H9 (cell line): ENCODE measurements around the gene CTSE. TPM values are rescaled to one million over a fixed set of nuclear protein-coding genes. Genes with fewer than 3 reads are reported as not detected.
"Not testable (repeated sequence)": the region's sequence is repeated elsewhere in the genome, so short reads cannot be mapped to it uniquely, and the experiment has no call there.

ENCODE experiments used
- DNase-seq: peaks from one replicate; pipeline ENCODE4 v3.0.0-alpha.2; 2017
- H2AFZ ChIP-seq: one replicate; pipeline ENCODE4 v1.6.1; 2013; ENCODE audit warnings: mild to moderate bottlenecking, low read length, control low read depth, moderate library complexity
- H2AK5ac ChIP-seq: 2 replicates; pipeline ENCODE4 v1.6.1; 2013; ENCODE audit warnings: low read length, control low read depth, mixed read lengths; ENCODE audit not compliant: insufficient read length
- H2BK120ac ChIP-seq: one replicate; pipeline ENCODE4 v1.6.1; 2013; ENCODE audit warnings: low read depth, mild to moderate bottlenecking, low read length, control low read depth, inconsistent platforms; ENCODE audit not compliant: poor library complexity, severe bottlenecking
- H2BK12ac ChIP-seq: 2 replicates; pipeline ENCODE4 v1.6.1; 2013; ENCODE audit warnings: low read length, control low read depth, mixed read lengths, low read depth; ENCODE audit not compliant: insufficient read length
- H2BK15ac ChIP-seq: 2 replicates; pipeline ENCODE4 v1.6.1; 2013; ENCODE audit warnings: low read depth, low read length, control low read depth
- H2BK20ac ChIP-seq: one replicate; pipeline ENCODE4 v1.6.1; 2013; ENCODE audit warnings: low read depth, mild to moderate bottlenecking, low read length, control low read depth, inconsistent platforms; ENCODE audit not compliant: poor library complexity, severe bottlenecking
- H2BK5ac ChIP-seq: 2 replicates; pipeline ENCODE4 v1.6.1; 2013; ENCODE audit warnings: low read length, control low read depth, mixed read lengths; ENCODE audit not compliant: insufficient read length
- H3K14ac ChIP-seq: 2 replicates; pipeline ENCODE4 v1.6.1; 2013; ENCODE audit warnings: low read length, control low read depth; ENCODE audit not compliant: insufficient read depth
- H3K18ac ChIP-seq: 2 replicates; pipeline ENCODE4 v1.6.1; 2013; ENCODE audit warnings: low read depth, mild to moderate bottlenecking, mixed read lengths, low read length, control low read depth; ENCODE audit not compliant: insufficient read length
- H3K23ac ChIP-seq: 2 replicates; pipeline ENCODE4 v1.6.1; 2013; ENCODE audit warnings: low read length, control low read depth, mixed read lengths, low read depth; ENCODE audit not compliant: insufficient read length
- H3K23me2 ChIP-seq: 2 replicates; pipeline ENCODE4 v1.6.1; 2013; ENCODE audit warnings: low read depth, mild to moderate bottlenecking, mixed read lengths, low read length, control low read depth; ENCODE audit not compliant: insufficient read length, poor library complexity, severe bottlenecking
- H3K27ac ChIP-seq: 2 replicates; pipeline ENCODE4 v1.5.1; 2013; ENCODE audit warnings: low read length, control low read depth, mixed read lengths, low read depth; ENCODE audit not compliant: insufficient read length
- H3K27me3 ChIP-seq: 2 replicates; pipeline ENCODE4 v1.6.1; 2013; ENCODE audit warnings: low read length, control low read depth, inconsistent platforms; ENCODE audit not compliant: insufficient read depth
- H3K4ac ChIP-seq: 2 replicates; pipeline ENCODE4 v1.6.1; 2013; ENCODE audit warnings: low read depth, mild to moderate bottlenecking, control low read depth, inconsistent platforms, low read length, moderate library complexity
- H3K4me1 ChIP-seq: 2 replicates; pipeline ENCODE4 v1.6.1; 2013; ENCODE audit warnings: low read length, control low read depth, inconsistent platforms; ENCODE audit not compliant: insufficient read depth
- H3K4me2 ChIP-seq: 2 replicates; pipeline ENCODE4 v1.6.1; 2013; ENCODE audit warnings: low read length, control low read depth, mixed read lengths; ENCODE audit not compliant: insufficient read length, insufficient read depth
- H3K56ac ChIP-seq: 2 replicates; pipeline ENCODE4 v1.6.1; 2013; ENCODE audit warnings: low read depth, mild to moderate bottlenecking, mixed read lengths, low read length, control low read depth; ENCODE audit not compliant: insufficient read length
- H3K79me1 ChIP-seq: 2 replicates; pipeline ENCODE4 v1.6.1; 2013; ENCODE audit warnings: low read depth, mild to moderate bottlenecking, moderate library complexity, low read length, control low read depth, inconsistent platforms; ENCODE audit not compliant: insufficient read depth, poor library complexity, severe bottlenecking
- H3K79me2 ChIP-seq: 2 replicates; pipeline ENCODE4 v1.6.1; 2013; ENCODE audit warnings: low read length, control low read depth, inconsistent platforms; ENCODE audit not compliant: insufficient read depth
- H3K9ac ChIP-seq: 2 replicates; pipeline ENCODE4 v1.6.1; 2013; ENCODE audit warnings: low read length, control low read depth, mixed read lengths; ENCODE audit not compliant: insufficient read length; ENCODE audit errors: extremely low read depth
- H3K9me3 ChIP-seq: one replicate; pipeline ENCODE4 v1.6.1; 2013; ENCODE audit warnings: low read depth, low read length, inconsistent platforms; ENCODE audit not compliant: control insufficient read depth
- H3T11ph ChIP-seq: one replicate; pipeline ENCODE4 v1.6.1; 2013; ENCODE audit warnings: mild to moderate bottlenecking, low read length, control low read depth, inconsistent platforms
- H4K20me1 ChIP-seq: one replicate; pipeline ENCODE4 v1.6.1; 2013; ENCODE audit not compliant: control insufficient read depth, insufficient read length, insufficient read depth
- H4K5ac ChIP-seq: 2 replicates; pipeline ENCODE4 v1.6.1; 2013; ENCODE audit warnings: low read depth, mild to moderate bottlenecking, mixed read lengths, low read length, control low read depth; ENCODE audit not compliant: insufficient read length
- H4K8ac ChIP-seq: replicated peaks from 2 replicates; pipeline ENCODE4 v1.6.1; 2013; ENCODE audit warnings: low read length, control low read depth, mixed read lengths, low read depth; ENCODE audit not compliant: insufficient read length
- H4K91ac ChIP-seq: 2 replicates; pipeline ENCODE4 v1.6.1; 2013; ENCODE audit warnings: low read depth, mild to moderate bottlenecking, moderate library complexity, mixed read lengths, low read length, control low read depth; ENCODE audit not compliant: insufficient read length
- H3K27ac Mint-ChIP-seq, 3 experiments: 2 replicates in 2 of 3; 3 replicates in 1 of 3; pipeline ENCODE4 v1.8.0; 2020 to 2021; ENCODE audit warnings: mixed read lengths in 3 of 3, mild to moderate bottlenecking in 1 of 3, moderate library complexity in 1 of 3
- H3K27me3 Mint-ChIP-seq: 2 replicates; pipeline ENCODE4 v1.8.0; 2021; ENCODE audit warnings: low read depth, mild to moderate bottlenecking, moderate library complexity, mixed read lengths
- H3K36me3 Mint-ChIP-seq, 3 experiments: 2 replicates in 2 of 3; 3 replicates in 1 of 3; pipeline ENCODE4 v1.8.0; 2020 to 2021; ENCODE audit warnings: low read depth in 3 of 3, mixed read lengths in 3 of 3; ENCODE audit not compliant: insufficient read depth in 1 of 3
- H3K4me1 Mint-ChIP-seq, 2 experiments: 2 replicates each; pipeline ENCODE4 v1.8.0; 2020; ENCODE audit warnings: mixed read lengths in 2 of 2
- H3K4me3 Mint-ChIP-seq, 2 experiments: 2 replicates in 1 of 2; 3 replicates in 1 of 2; pipeline ENCODE4 v1.8.0; 2020 to 2021; ENCODE audit warnings: mild to moderate bottlenecking in 2 of 2, mixed read lengths in 2 of 2, moderate library complexity in 1 of 2
- H3K9me3 Mint-ChIP-seq, 2 experiments: 2 replicates in 1 of 2; 3 replicates in 1 of 2; pipeline ENCODE4 v1.8.0; 2020; ENCODE audit warnings: mild to moderate bottlenecking in 2 of 2, mixed read lengths in 2 of 2, moderate library complexity in 1 of 2
- WGBS: extraction: QIAGEN DNeasy Blood & Tissue Kit; methylation state at CpG from one replicate; pipeline ENCODE4 v1.1.7; 2013; ENCODE audit warnings: missing lambda C conversion rate, low lambda C conversion rate, mixed read lengths; ENCODE audit not compliant: insufficient read length; ENCODE audit errors: extremely low coverage; 5-methylcytosine and 5-hydroxymethylcytosine counted together
- total RNA-seq: library from RNA; stranded (reverse); gene quantifications from 2 replicates; pipeline ENCODE4 v1.2.1, GENCODE V29; 2021
- TF ChIP-seq, protein P1 (sequence below): fragments of 200-600 bp; sonication (generic); conservative IDR thresholded peaks from 3 replicates; pipeline ENCODE4 v1.8.0; 2021; ENCODE audit warnings: antibody characterized with exemption, mild to moderate bottlenecking

CTSE gene
- total RNA-seq, 1 experiment from 2014 or later: not detected

DNA sequence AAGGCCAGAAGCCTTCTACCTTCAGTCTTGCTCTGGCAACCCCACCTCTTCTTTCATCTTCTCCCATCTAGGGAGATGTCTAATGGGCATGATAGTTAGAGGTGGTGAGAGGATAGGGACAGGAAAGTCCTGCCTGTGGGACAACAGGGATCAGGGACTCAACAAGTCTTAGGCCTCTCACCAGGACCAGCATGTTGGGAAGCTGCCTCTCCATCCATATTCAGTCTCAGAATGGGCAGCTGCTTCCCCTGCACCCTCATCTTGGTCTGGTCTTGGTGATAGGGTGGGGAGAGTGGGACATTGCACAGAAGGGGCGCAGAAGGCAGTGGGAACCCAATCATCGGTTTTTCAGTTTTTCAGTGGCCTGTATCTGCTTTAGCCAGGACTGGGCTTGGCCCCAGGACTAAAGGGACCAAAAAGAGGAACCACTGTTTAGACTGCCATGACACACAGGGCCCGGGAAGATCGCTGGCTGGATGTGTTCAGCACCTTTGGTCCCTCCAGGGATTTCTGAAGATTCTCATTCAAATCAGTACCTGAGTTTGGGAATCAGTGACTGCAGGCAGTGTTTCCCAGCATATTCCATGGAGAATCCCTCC, 42.0 kb upstream of the CTSE start:
- H2BK120ac ChIP-seq: no peak overlapping the region
- no peak overlapping the region for H2BK15ac ChIP-seq
- no peaks in the 10 kb centered on the region for H3K9me3 ChIP-seq
- H2AFZ ChIP-seq: no peak overlapping the region
- no peaks in the 10 kb centered on the region for H4K20me1 ChIP-seq
- no peak overlapping the region for H2BK20ac ChIP-seq
- peaks cover 0 to 11% of the 10 kb centered on the region in 2 experiments; a peak in 2 of 4 replicates for H3K4me1 Mint-ChIP-seq
- H4K5ac ChIP-seq: no peak overlapping the region
- H3K56ac ChIP-seq: no peak overlapping the region
- no peak overlapping the region for H3K27ac Mint-ChIP-seq
- no peak overlapping the region for H3K4me3 Mint-ChIP-seq
- peaks cover 14 to 18% of the 10 kb centered on the region in 2 experiments for H3K9me3 Mint-ChIP-seq
- H3T11ph ChIP-seq: no peak overlapping the region
- no peaks in the 10 kb centered on the region for H3K27me3 ChIP-seq
- H3K9ac ChIP-seq: no peak overlapping the region
- H3K14ac ChIP-seq: no peak overlapping the region; the same call in 1 of the 2 replicates
- DNase-seq: no peak
- no peaks in the 10 kb centered on the region for H3K4me1 ChIP-seq
- H3K18ac ChIP-seq: no peak overlapping the region
- H3K79me1 ChIP-seq: no peaks in the 10 kb centered on the region
- no peak overlapping the region for H3K23ac ChIP-seq
- TF ChIP-seq, protein P1, sequence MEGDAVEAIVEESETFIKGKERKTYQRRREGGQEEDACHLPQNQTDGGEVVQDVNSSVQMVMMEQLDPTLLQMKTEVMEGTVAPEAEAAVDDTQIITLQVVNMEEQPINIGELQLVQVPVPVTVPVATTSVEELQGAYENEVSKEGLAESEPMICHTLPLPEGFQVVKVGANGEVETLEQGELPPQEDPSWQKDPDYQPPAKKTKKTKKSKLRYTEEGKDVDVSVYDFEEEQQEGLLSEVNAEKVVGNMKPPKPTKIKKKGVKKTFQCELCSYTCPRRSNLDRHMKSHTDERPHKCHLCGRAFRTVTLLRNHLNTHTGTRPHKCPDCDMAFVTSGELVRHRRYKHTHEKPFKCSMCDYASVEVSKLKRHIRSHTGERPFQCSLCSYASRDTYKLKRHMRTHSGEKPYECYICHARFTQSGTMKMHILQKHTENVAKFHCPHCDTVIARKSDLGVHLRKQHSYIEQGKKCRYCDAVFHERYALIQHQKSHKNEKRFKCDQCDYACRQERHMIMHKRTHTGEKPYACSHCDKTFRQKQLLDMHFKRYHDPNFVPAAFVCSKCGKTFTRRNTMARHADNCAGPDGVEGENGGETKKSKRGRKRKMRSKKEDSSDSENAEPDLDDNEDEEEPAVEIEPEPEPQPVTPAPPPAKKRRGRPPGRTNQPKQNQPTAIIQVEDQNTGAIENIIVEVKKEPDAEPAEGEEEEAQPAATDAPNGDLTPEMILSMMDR: no peak
- H4K8ac ChIP-seq: no peak overlapping the region
- no peak overlapping the region for H4K91ac ChIP-seq
- H2AK5ac ChIP-seq: no peak overlapping the region
- no peaks in the 10 kb centered on the region for H3K79me2 ChIP-seq
- no peak overlapping the region for H3K4me2 ChIP-seq
- no peak overlapping the region for H3K27ac ChIP-seq
- H2BK5ac ChIP-seq: no peak overlapping the region
- H2BK12ac ChIP-seq: no peak overlapping the region
- no CpG with 5 or more reads among the region's 4 CpGs for WGBS
- H3K4ac ChIP-seq: no peak overlapping the region
- no peaks in the 10 kb centered on the region for H3K23me2 ChIP-seq
- H3K27me3 Mint-ChIP-seq: peaks cover 8% of the 10 kb centered on the region
- H3K36me3 Mint-ChIP-seq: peaks cover 6 to 10% (median 9%) of the 10 kb centered on the region in 3 experiments

DNA sequence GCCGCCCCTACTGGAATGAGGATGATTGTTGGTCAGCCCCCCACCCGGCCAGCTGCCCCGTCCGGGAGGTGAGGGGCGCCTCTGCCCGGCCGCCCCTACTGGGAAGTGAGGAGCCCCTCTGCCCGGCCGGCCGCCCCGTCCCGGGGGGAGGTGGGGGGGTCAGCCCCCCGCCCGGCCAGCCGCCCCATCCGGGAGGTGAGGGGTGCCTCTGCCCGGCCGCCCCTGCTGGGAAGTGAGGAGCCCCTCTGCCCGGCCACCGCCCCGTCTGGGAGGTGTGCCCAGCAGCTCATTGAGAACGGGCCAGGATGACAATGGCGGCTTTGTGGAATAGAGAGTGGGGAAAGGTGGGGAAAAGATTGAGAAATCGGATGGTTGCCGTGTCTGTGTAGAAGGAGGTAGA, 40.8 kb upstream of the CTSE start:
- H2BK120ac ChIP-seq, H3K27ac Mint-ChIP-seq, H3K18ac ChIP-seq, H3K4me3 Mint-ChIP-seq, H2BK15ac ChIP-seq, H4K5ac ChIP-seq, H2AFZ ChIP-seq, H3T11ph ChIP-seq, H3K27ac ChIP-seq, H3K4me2 ChIP-seq, H3K79me1 ChIP-seq, H4K20me1 ChIP-seq, H3K14ac ChIP-seq, H3K79me2 ChIP-seq, H3K23me2 ChIP-seq, H3K56ac ChIP-seq, H3K9me3 ChIP-seq, H2BK5ac ChIP-seq, H3K27me3 Mint-ChIP-seq, H3K23ac ChIP-seq, H2BK20ac ChIP-seq, DNase-seq, H3K27me3 ChIP-seq, H3K9ac ChIP-seq, H2BK12ac ChIP-seq, H4K91ac ChIP-seq, H2AK5ac ChIP-seq, H3K4ac ChIP-seq, H3K4me1 ChIP-seq, H4K8ac ChIP-seq: not testable (repeated sequence)
- WGBS: no CpG with 5 or more reads among the region's 25 CpGs
- Mint-ChIP-seq H3K36me3 (peaks cover 6 to 10% (median 9%) of the 10 kb centered on the region in 3 experiments), H3K9me3 (peaks cover 14 to 18% of the 10 kb centered on the region in 2 experiments), H3K4me1 (peaks cover 0 to 15% of the 10 kb centered on the region in 2 experiments; a peak in 2 of 4 replicates)
